Neural cell (in vitro differentiated cells): ENCODE results near the gene MTMR3. TPM values are rescaled to one million over a fixed set of nuclear protein-coding genes. Genes with fewer than 3 reads are reported as not detected.

ENCODE experiments used
- H2AFZ ChIP-seq: fragments of 200-600, 300-800 bp; sonication (generic), shearing (Covaris generic); 2 replicates; pipeline ENCODE4 v1.6.0; 2014; ENCODE audit warnings: low read depth, mild to moderate bottlenecking, antibody characterized with exemption, low read length, moderate library complexity
- H3F3A ChIP-seq: fragments of 200-600 bp; shearing (Covaris generic); 2 replicates; pipeline ENCODE4 v1.6.1; 2016; ENCODE audit warnings: mild to moderate bottlenecking, moderate library complexity, mixed read lengths, antibody characterized with exemption, low read length; ENCODE audit not compliant: insufficient read depth, poor library complexity, severe bottlenecking
- H3K27ac ChIP-seq: fragments of 200-600, 300-800 bp; sonication (generic), shearing (Covaris generic); 2 replicates; pipeline ENCODE4 v1.5.1; 2014; ENCODE audit warnings: mild to moderate bottlenecking, low read length, moderate library complexity
- H3K27me3 ChIP-seq: fragments of 300-800, 200-600 bp; sonication (generic), shearing (Covaris generic); 2 replicates; pipeline ENCODE4 v1.6.0; 2014; ENCODE audit warnings: mild to moderate bottlenecking, low read depth, low read length, moderate library complexity; ENCODE audit not compliant: insufficient read depth
- H3K36me3 ChIP-seq: fragments of 300-800, 200-600 bp; sonication (generic), shearing (Covaris generic); 2 replicates; pipeline ENCODE4 v1.5.1; 2014; ENCODE audit warnings: mild to moderate bottlenecking, antibody characterized with exemption, low read length, moderate library complexity; ENCODE audit not compliant: insufficient read depth
- H3K4me2 ChIP-seq: fragments of 300-800, 200-600 bp; sonication (generic), shearing (Covaris generic); 2 replicates; pipeline ENCODE4 v1.6.0; 2014; ENCODE audit warnings: mild to moderate bottlenecking, low read length
- H3K4me3 ChIP-seq: fragments of 300-800, 200-600 bp; sonication (generic), shearing (Covaris generic); 2 replicates; pipeline ENCODE4 v1.5.1; 2014; ENCODE audit warnings: mild to moderate bottlenecking, low read length, moderate library complexity
- H3K79me2 ChIP-seq: fragments of 200-600 bp; shearing (Covaris generic); replicated peaks from 2 replicates; pipeline ENCODE4 v1.6.0; 2014; ENCODE audit warnings: mild to moderate bottlenecking, low read length, moderate library complexity; ENCODE audit not compliant: insufficient read depth
- H3K9ac ChIP-seq: fragments of 300-800, 200-600 bp; sonication (generic), shearing (Covaris generic); 2 replicates; pipeline ENCODE4 v1.6.1; 2016; ENCODE audit warnings: mild to moderate bottlenecking, low read length, mixed read lengths
- H3K9me2 ChIP-seq: fragments of 200-600 bp; shearing (Covaris generic); 2 replicates; pipeline ENCODE4 v1.6.1; 2016; ENCODE audit warnings: mild to moderate bottlenecking, low read length, mixed read lengths; ENCODE audit not compliant: insufficient read depth
- H3K9me3 ChIP-seq: fragments of 200-600, 300-800 bp; sonication (generic), shearing (Covaris generic); 2 replicates; pipeline ENCODE4 v1.6.1; 2016; ENCODE audit warnings: mild to moderate bottlenecking, mixed run types, low read length, moderate library complexity, mixed read lengths
- H4K20me1 ChIP-seq: fragments of 200-600 bp; shearing (Covaris generic); 2 replicates; pipeline ENCODE4 v1.6.1; 2016; ENCODE audit warnings: mild to moderate bottlenecking, mixed run types; ENCODE audit not compliant: insufficient read depth
- CTCF ChIP-seq: fragments of 450-650 bp; IDR thresholded peaks from 2 replicates; pipeline ENCODE4 v1.5.1; 2014; ENCODE audit warnings: antibody characterized with exemption, mild to moderate bottlenecking, moderate library complexity; ENCODE audit not compliant: poor library complexity, severe bottlenecking
- EP300 ChIP-seq: fragments of 450-650 bp; conservative IDR thresholded peaks from 2 replicates; pipeline ENCODE4 v1.6.1; 2014; ENCODE audit warnings: antibody characterized with exemption, mild to moderate bottlenecking, moderate library complexity; ENCODE audit not compliant: poor library complexity, severe bottlenecking
- EZH2 ChIP-seq: fragments of 200-600, 300-800 bp; shearing (Covaris generic), sonication (generic); IDR thresholded peaks from 2 replicates; pipeline ENCODE4 v1.6.1; 2014; ENCODE audit warnings: antibody characterized with exemption, low read length, borderline replicate concordance, mild to moderate bottlenecking; ENCODE audit not compliant: insufficient read depth, poor library complexity, severe bottlenecking
- MXI1 ChIP-seq: fragments of 450-650 bp; conservative IDR thresholded peaks from 2 replicates; pipeline ENCODE4 v1.6.1; 2014; ENCODE audit warnings: antibody characterized with exemption, mild to moderate bottlenecking; ENCODE audit not compliant: poor library complexity, severe bottlenecking
- POLR2AphosphoS5 ChIP-seq: IDR thresholded peaks from 2 replicates; pipeline ENCODE4 v1.6.1; 2012
- RAD21 ChIP-seq: fragments of 450-650 bp; conservative IDR thresholded peaks from 2 replicates; pipeline ENCODE4 v1.6.1; 2014; ENCODE audit warnings: antibody characterized with exemption, mild to moderate bottlenecking, moderate library complexity
- REST ChIP-seq: IDR thresholded peaks from 2 replicates; pipeline ENCODE4 v1.6.1; 2012; ENCODE audit warnings: borderline replicate concordance
- SMC3 ChIP-seq: fragments of 450-650 bp; conservative IDR thresholded peaks from 2 replicates; pipeline ENCODE4 v1.6.1; 2014; ENCODE audit warnings: antibody characterized with exemption, mild to moderate bottlenecking, moderate library complexity; ENCODE audit not compliant: poor library complexity
- TAF1 ChIP-seq: IDR thresholded peaks from 2 replicates; pipeline ENCODE4 v1.6.1; 2012; ENCODE audit warnings: low read depth
- polyA plus RNA-seq: library from polyadenylated mRNA; depleted of rRNA; stranded (reverse); fragments of >200 nt; gene quantifications from 2 replicates; pipeline ENCODE4 v1.2.3, GENCODE V29; 2014

MTMR3 gene
- polyA plus RNA-seq, 1 donor from 2014 or later = 46.7 TPM

- Histone ChIP-seq H3K9ac (no peak overlapping the region), H3K4me2 (no peak overlapping the region), H3K9me3 (no peaks in the 10 kb centered on the region), H3K79me2 (peaks cover 3% of the 10 kb centered on the region), H3K36me3 (no peaks in the 10 kb centered on the region), H3K27me3 (no peaks in the 10 kb centered on the region), H3F3A (no peaks in the 10 kb centered on the region), H3K9me2 (no peaks in the 10 kb centered on the region), H2AFZ (no peak overlapping the region), H3K4me3 (no peak overlapping the region), H3K27ac (no peak overlapping the region), H4K20me1 (no peaks in the 10 kb centered on the region)
- TF ChIP-seq POLR2AphosphoS5 = no peak
- TF ChIP-seq TAF1 = no peak
- TF ChIP-seq EP300 = no peak
- TF ChIP-seq RAD21 = no peak
- no peak for TF ChIP-seq CTCF
- TF ChIP-seq SMC3 = no peak
- TF ChIP-seq REST = no peak
- TF ChIP-seq MXI1 = no peak
- no peak for TF ChIP-seq EZH2
Measured at GRCh38 chr22:29985912-29986311, 102.9 kb downstream of the MTMR3 start.

- no peaks in the 10 kb centered on the region for H4K20me1 ChIP-seq
- peaks cover 3% of the 10 kb centered on the region for H3K79me2 ChIP-seq
- no peak overlapping the region for H3K27ac ChIP-seq
- H3F3A ChIP-seq = no peaks in the 10 kb centered on the region
- no peaks in the 10 kb centered on the region for H3K27me3 ChIP-seq
- TF ChIP-seq EZH2 (no peak), CTCF (no peak), SMC3 (no peak), TAF1 (no peak), POLR2AphosphoS5 (no peak), MXI1 (no peak), RAD21 (no peak), REST (no peak), EP300 (no peak)
- no peak overlapping the region for H3K4me3 ChIP-seq
- no peak overlapping the region for H3K4me2 ChIP-seq
- H2AFZ ChIP-seq = no peak overlapping the region
- H3K9me2 ChIP-seq = no peaks in the 10 kb centered on the region
- no peak overlapping the region for H3K9ac ChIP-seq
- H3K36me3 ChIP-seq = no peaks in the 10 kb centered on the region
- no peaks in the 10 kb centered on the region for H3K9me3 ChIP-seq
Measured at GRCh38 chr22:29987137-29987536, 104.2 kb downstream of the MTMR3 start.
